ENCODE data around the gene SETDB1. TPM values are rescaled to one million over a fixed set of nuclear protein-coding genes. Genes with fewer than 3 reads are reported as not detected.

SETDB1 gene
- total RNA-seq, 1 donor from 2014 or later: 20.6 TPM

GRCh38 chr1:150969626-150970025 lies 43.5 kb downstream of the SETDB1 start:
- TF ChIP-seq, protein P1, sequence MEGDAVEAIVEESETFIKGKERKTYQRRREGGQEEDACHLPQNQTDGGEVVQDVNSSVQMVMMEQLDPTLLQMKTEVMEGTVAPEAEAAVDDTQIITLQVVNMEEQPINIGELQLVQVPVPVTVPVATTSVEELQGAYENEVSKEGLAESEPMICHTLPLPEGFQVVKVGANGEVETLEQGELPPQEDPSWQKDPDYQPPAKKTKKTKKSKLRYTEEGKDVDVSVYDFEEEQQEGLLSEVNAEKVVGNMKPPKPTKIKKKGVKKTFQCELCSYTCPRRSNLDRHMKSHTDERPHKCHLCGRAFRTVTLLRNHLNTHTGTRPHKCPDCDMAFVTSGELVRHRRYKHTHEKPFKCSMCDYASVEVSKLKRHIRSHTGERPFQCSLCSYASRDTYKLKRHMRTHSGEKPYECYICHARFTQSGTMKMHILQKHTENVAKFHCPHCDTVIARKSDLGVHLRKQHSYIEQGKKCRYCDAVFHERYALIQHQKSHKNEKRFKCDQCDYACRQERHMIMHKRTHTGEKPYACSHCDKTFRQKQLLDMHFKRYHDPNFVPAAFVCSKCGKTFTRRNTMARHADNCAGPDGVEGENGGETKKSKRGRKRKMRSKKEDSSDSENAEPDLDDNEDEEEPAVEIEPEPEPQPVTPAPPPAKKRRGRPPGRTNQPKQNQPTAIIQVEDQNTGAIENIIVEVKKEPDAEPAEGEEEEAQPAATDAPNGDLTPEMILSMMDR (conservative IDR thresholded peaks at IDR 0.05; ENCODE audit: low read depth, low read length): no peak
- DNase-seq (ENCODE audit: low read depth): no peak
- no peak overlapping the region for H3K4me3 ChIP-seq (ENCODE audit: low read depth, low read length)

DNA sequence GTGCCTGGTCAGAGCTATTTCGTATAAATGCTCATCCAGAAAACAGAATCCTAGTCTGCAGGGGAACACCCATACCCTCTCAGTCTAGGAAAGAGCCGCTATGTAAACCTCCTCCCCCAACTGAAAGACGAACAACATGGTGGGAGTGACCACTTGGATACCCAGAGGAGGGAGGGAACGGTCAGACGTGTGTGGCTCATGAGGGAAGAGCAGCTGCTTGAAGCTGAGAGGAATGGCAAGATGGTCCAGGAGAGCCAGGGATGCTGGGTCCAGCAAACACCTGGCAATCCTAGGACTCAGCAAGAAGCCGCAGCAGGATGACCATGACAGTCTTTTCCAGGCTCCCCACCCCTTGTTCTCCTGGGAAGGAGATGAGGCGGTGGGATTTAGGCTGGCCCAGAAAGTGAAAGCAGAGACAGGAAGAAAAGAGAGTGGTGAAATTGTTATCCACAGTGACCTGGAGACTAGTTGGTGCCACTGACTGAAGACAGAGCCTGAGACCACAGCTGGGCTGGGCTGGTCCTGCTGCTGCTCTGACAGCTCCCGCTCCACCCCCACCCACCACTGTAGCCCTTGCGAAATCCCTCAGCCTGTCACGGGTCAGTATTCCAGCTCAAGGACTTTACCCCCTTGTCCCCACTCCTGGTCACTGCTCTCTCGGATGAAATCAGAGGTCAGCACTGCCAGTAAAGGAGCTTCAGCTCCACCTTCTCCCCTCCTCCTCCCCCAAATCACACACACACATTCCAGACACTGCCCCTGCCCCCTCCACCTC lies 44.8 kb downstream of the SETDB1 start:
- peak overlapping the region; percentile 83 for H3K4me3 ChIP-seq (ENCODE audit: low read depth, low read length)
- no peak for DNase-seq (ENCODE audit: low read depth)
- TF ChIP-seq, protein P1 (conservative IDR thresholded peaks at IDR 0.05; ENCODE audit: low read depth, low read length): no peak

GRCh38 chr1:150971583-150972416 lies 45.6 kb downstream of the SETDB1 start:
- TF ChIP-seq, protein P1 (conservative IDR thresholded peaks at IDR 0.05; ENCODE audit: low read depth, low read length): peak; percentile 29
- no peak for DNase-seq (ENCODE audit: low read depth)
- peak overlapping the region; percentile 83 for H3K4me3 ChIP-seq (ENCODE audit: low read depth, low read length)

- DNase-seq (ENCODE audit: low read depth): no peak
- peak overlapping the region; percentile 83 for H3K4me3 ChIP-seq (ENCODE audit: low read depth, low read length)
- TF ChIP-seq, protein P1 (conservative IDR thresholded peaks at IDR 0.05; ENCODE audit: low read depth, low read length): no peak
Observed at GRCh38 chr1:150972417-150972940, 46.3 kb downstream of the SETDB1 start.

DNA sequence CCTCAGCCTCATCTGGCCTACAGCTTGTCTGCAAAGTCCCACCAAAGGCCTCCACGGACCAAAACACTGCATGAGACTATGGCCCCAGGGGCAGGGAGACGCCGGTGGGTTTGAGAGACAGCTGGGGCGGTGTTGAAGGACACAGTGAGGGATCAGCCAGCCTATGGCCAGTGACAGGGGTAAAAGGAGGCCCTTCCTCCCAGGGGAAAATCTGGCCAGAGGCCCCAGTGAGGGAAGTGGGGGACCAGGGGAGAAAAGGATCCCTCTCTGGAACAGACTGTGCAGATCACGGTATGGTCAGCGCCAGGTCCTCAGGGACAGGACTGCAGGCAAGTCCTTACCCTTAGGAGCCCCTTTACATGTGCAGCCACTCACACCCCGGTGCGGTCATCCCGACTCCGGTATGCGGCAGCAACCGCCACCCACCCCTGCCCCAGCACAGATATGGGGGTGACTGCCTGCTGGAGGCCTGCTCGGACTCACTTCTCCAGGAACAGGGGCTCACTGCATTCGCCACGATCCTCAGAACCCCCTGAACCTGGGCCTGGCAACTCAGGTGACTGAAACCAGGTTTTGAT lies 47.2 kb downstream of the SETDB1 start:
- H3K4me3 ChIP-seq (ENCODE audit: low read depth, low read length): peak overlapping the region; percentile 83
- DNase-seq (ENCODE audit: low read depth): no peak
- TF ChIP-seq, protein P1 (conservative IDR thresholded peaks at IDR 0.05; ENCODE audit: low read depth, low read length): no peak

- H3K4me3 ChIP-seq (ENCODE audit: low read depth, low read length): peak overlapping the region; percentile 83
- TF ChIP-seq, protein P1 (conservative IDR thresholded peaks at IDR 0.05; ENCODE audit: low read depth, low read length): no peak
- no peak for DNase-seq (ENCODE audit: low read depth)
Observed at GRCh38 chr1:150973836-150974579, 47.8 kb downstream of the SETDB1 start.
